NCI-H2081 treated with DMSO at 0.1 percent for 48 hours (cell line): ENCODE results near the gene LRIG3.
"Not testable (repeated sequence)": the region's sequence is repeated elsewhere in the genome, so short reads cannot be mapped to it uniquely, and the experiment has no call there.

Source experiments
- DNase-seq: peaks from one replicate; lab custom pipeline; 2025; lab: John Stamatoyannopoulos, UW

LRIG3 gene

GRCh38 chr12:58897969-58898368 lies 22.3 kb downstream of the LRIG3 start:
- DNase-seq: no peak

- no peak for DNase-seq
Observed at GRCh38 chr12:58896278-58896677, 24.0 kb downstream of the LRIG3 start.

GRCh38 chr12:58895053-58895452 lies 25.3 kb downstream of the LRIG3 start:
- no peak for DNase-seq

- DNase-seq: no peak
Observed at GRCh38 chr12:58894040-58894439, 26.3 kb downstream of the LRIG3 start.

DNA sequence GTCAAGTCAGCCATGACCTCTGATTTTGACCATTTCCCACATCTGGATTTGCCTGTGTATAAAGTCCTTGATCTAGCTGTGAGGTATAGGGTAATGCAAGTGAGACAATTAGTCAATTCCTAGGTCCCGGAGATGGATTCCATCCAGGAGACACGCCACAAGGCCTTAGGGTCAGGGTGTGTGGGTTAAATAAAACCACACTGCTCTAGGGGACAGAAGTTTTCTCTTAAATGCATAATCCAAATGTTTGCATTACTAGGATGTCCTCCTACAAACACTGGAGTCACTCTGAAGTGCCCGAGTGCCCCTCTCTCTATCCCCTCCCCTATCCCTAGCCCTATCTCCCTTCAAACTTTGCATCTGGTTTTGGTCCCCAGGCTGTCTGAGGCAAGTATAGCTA lies 26.8 kb downstream of the LRIG3 start:
- no peak for DNase-seq

- no peak for DNase-seq
Observed at GRCh38 chr12:58889557-58889956, 30.7 kb downstream of the LRIG3 start.

- DNase-seq: peak; percentile 81
Observed at GRCh38 chr12:58888131-58888783, 32.0 kb downstream of the LRIG3 start.

DNA sequence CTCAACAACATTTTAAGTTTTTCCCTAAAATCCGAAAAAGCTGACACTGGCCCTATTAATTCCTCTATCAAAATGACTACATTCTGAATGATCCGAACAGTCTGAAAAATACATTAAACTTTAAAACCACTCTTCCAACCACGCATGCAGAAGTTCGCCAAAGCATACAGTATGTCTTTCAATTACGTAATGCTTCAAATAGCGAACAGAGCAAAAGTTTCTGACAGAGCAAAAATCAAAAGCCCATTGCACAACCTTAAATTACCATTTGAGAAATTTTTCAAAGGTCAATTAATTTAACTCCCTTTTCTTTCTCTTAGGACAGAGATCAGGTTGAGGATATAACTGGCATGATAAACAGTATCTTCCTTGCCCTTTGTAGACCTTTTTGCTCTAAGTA lies 33.2 kb downstream of the LRIG3 start:
- DNase-seq: no peak

DNA sequence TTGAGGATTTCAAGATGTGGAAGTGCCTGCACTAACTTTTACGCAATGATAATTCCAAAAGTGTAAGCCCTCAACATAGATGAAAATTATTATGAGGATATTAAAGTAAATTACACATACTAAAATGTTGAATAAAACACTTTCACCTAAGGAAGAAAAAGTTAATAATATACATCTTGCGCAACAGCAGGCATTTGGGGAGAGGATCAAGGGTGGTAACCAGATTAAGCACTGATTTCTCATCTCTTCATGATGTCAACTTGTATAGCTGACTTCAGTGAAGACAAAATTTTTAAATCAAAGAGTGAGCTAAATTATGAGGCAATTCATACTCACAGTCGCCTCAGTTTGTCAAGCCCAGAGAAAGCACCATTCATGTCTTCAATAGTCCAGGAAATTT lies 33.8 kb downstream of the LRIG3 start:
- no peak for DNase-seq

GRCh38 chr12:58884916-58885315 lies 35.4 kb downstream of the LRIG3 start:
- DNase-seq: no peak

- DNase-seq: no peak
Observed at GRCh38 chr12:58883576-58884334, 36.5 kb downstream of the LRIG3 start.

- DNase-seq: peak; percentile 96
Observed at GRCh38 chr12:58882826-58883225, 37.5 kb downstream of the LRIG3 start.

DNA sequence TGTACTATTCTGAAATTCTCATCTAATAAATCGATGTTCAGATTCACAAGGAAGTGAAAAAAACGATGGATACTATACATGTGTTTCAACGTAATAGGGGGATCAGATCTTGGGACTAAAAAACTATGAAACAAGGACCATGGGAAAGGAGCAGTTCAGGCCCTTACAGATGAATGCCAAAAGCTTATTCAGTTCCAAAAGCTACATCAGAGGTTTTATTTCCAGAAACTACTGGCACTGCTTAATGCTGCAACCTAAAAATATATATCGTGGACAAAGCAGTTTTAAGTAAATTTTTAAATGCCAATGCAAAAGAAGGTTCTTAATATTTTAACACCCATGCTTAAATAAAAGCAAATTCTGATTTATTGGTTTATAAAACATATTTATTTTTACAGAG lies 38.5 kb downstream of the LRIG3 start:
- DNase-seq: no peak

- DNase-seq: no peak
Observed at GRCh38 chr12:58880639-58881038, 39.7 kb downstream of the LRIG3 start.

DNA sequence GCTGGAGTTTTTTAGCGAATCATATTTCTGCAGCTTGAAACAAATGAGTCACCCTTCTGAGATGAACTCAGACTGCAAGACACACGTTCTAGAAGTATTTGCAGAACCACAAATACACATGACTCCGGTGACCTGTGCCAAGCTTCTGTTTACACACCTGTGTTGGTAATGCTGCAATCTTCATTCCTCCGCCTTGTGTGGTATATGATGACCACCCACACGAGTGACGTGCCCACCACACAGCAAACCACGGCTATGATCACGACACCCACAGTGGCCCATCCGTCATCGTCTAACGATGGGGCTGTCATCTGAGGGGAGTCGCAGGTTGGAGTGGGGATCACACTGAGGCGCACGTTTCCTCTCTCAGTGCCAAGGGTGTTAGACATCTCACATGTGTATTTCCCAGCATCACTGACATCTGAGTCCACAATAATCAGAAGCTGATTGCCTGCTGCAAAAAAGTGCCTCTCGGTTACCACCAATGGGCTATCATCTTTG lies 43.0 kb downstream of the LRIG3 start:
- peak; percentile 51 for DNase-seq

DNA sequence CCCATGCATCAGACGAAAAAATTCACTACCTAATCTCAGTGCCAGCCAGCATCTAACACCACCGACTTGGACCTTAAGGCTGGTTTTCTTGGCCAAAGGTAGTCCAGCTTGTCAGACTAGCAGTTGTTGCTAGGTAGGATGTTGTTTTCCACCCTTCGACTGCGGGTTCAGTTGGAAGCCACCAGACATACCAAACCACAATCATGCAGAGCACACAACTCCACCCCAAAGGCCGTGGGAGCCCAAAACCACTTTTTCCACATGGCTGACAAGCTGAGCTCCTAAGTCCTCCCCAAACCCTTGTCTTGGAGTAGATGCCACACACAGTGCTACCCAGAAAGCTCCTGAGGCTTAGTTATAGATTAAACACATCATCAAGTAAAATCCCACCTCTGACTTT lies 46.8 kb downstream of the LRIG3 start:
- no peak for DNase-seq

- no peak for DNase-seq
Observed at GRCh38 chr12:58871556-58871955, 48.7 kb downstream of the LRIG3 start.

GRCh38 chr12:58870595-58870994 lies 49.7 kb downstream of the LRIG3 start:
- no peak for DNase-seq

GRCh38 chr12:58860788-58861240 lies 59.5 kb downstream of the LRIG3 start:
- no peak for DNase-seq

DNA sequence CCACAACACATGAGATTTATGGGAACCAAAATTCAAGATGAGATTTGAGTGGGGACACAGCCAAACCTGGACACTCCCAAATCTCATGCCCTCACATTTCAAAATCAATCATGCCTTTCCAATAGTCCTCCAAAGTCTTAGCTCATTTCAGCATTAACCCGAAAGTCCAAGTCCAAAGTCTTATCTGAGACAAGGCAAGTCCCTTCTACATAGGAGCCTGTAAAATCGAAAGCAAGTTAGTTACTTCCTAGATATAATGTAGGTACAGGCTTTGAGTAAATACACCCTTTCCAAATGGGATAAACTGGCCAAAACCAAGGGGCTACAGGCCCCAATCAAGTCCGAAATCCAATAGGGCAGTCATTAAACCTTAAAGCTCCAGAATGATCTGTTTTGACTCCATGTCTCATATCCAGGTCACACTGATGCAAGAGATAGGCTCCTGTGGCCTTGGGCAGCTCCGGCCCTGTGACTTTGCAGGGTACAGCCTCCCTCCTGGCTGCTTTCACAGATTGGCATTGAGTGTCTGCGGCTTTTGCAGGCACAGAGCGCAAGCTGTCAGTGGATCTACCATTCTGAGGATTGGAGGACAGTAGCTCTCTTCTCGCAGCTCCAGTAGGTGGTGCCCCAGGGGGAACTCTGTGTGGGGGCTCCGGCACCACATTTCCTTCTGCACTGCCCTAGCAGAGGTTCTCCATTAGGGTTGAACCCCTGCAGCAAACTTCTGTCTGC lies 60.1 kb downstream of the LRIG3 start:
- no peak for DNase-seq

DNA sequence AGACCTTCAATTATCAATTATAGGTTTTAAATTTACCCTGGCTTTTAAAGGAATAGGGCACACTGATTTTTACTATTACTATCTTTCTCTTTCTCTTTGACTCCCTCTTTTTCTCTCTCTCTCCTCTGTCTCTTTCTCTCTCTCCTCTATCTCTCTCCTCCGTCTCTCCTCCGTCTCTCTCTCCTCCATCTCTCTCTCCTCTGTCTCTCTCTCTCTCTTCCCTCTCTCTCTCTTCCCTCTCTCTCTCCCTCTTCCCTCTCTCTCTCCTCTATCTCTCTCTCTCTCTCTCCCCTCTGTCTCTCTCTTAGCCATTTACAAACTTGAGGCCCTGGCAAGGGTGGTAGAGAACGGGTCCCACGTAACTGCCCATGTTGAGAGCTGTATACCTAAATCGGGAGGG lies 62.3 kb downstream of the LRIG3 start:
- no peak for DNase-seq

DNA sequence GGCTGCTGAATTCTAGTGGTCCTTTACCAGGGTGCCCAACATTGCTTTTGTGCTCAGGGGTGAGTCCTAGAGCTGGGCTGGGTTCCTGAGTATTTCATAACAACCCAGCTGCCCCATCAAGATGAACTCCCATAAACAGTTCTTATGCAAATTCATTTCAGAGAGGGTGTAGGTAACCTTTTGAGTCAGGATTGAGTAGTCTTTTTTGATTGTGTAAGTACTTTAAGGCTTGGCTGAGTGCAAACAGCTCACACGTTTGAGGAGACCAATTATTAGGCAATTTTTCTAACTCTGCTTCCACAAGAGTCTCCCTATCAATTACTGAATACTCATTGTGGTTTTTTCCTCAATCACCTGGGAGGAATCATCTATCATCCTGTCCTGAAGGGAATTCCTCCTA lies 63.1 kb downstream of the LRIG3 start:
- DNase-seq: not testable (repeated sequence)

GRCh38 chr12:58855630-58856029 lies 64.7 kb downstream of the LRIG3 start:
- DNase-seq: not testable (repeated sequence)
